DND-41 (cell line): ENCODE measurements around the gene MAP1LC3B2.

ENCODE experiments used
- CTCF ChIP-seq: IDR thresholded peaks from 2 replicates; pipeline ENCODE4 v1.5.1; 2012; ENCODE audit warnings: borderline replicate concordance, low read length, moderate library complexity, mild to moderate bottlenecking; ENCODE audit not compliant: poor library complexity, severe bottlenecking; ENCODE audit errors: extremely low read depth
- EZH2 ChIP-seq: IDR thresholded peaks from 3 replicates; pipeline ENCODE4 v1.6.1; 2012; ENCODE audit warnings: borderline replicate concordance, low read depth, mild to moderate bottlenecking, moderate library complexity, low read length, inconsistent platforms; ENCODE audit not compliant: severe bottlenecking

- TF ChIP-seq CTCF (no peak), EZH2 (no peak)
Measured at GRCh38 chr12:116556964-116557698, 2.0 kb upstream of the MAP1LC3B2 start.
